Measurements from ENCODE around the gene ALDH8A1.

- TF ChIP-seq CTCF (IDR thresholded peaks at IDR 0.05): no peak
- no peak for TF ChIP-seq POLR2A (IDR thresholded peaks at IDR 0.05)
- TF ChIP-seq POLR2AphosphoS5 (IDR thresholded peaks at IDR 0.05): no peak
Observed at GRCh38 chr6:134948142-134948541, 1.8 kb downstream of the ALDH8A1 start.
